Measurements from ENCODE around the gene NCKIPSD. TPM values are rescaled to one million over a fixed set of nuclear protein-coding genes. Genes with fewer than 3 reads are reported as not detected.

Gene NCKIPSD
- total RNA-seq, 1 donor: 23.3 TPM

- no peak for DNase-seq (ENCODE audit: low read depth)
- no peak overlapping the region for H3K4me3 ChIP-seq (ENCODE audit: low read depth, low read length)
- TF ChIP-seq, protein P1, sequence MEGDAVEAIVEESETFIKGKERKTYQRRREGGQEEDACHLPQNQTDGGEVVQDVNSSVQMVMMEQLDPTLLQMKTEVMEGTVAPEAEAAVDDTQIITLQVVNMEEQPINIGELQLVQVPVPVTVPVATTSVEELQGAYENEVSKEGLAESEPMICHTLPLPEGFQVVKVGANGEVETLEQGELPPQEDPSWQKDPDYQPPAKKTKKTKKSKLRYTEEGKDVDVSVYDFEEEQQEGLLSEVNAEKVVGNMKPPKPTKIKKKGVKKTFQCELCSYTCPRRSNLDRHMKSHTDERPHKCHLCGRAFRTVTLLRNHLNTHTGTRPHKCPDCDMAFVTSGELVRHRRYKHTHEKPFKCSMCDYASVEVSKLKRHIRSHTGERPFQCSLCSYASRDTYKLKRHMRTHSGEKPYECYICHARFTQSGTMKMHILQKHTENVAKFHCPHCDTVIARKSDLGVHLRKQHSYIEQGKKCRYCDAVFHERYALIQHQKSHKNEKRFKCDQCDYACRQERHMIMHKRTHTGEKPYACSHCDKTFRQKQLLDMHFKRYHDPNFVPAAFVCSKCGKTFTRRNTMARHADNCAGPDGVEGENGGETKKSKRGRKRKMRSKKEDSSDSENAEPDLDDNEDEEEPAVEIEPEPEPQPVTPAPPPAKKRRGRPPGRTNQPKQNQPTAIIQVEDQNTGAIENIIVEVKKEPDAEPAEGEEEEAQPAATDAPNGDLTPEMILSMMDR (IDR thresholded peaks at IDR 0.05; ENCODE audit: insufficient read depth, low read depth, low read length): no peak
These were observed 21.4 kb upstream of the NCKIPSD start for GRCh38 chr3:48707157-48707556.

GRCh38 chr3:48702320-48702920, 16.7 kb upstream of the NCKIPSD start:
- no peak for DNase-seq (ENCODE audit: low read depth)
- no peak overlapping the region for H3K4me3 ChIP-seq (ENCODE audit: low read depth, low read length)
- TF ChIP-seq, protein P1 (IDR thresholded peaks at IDR 0.05; ENCODE audit: insufficient read depth, low read depth, low read length): no peak

DNA sequence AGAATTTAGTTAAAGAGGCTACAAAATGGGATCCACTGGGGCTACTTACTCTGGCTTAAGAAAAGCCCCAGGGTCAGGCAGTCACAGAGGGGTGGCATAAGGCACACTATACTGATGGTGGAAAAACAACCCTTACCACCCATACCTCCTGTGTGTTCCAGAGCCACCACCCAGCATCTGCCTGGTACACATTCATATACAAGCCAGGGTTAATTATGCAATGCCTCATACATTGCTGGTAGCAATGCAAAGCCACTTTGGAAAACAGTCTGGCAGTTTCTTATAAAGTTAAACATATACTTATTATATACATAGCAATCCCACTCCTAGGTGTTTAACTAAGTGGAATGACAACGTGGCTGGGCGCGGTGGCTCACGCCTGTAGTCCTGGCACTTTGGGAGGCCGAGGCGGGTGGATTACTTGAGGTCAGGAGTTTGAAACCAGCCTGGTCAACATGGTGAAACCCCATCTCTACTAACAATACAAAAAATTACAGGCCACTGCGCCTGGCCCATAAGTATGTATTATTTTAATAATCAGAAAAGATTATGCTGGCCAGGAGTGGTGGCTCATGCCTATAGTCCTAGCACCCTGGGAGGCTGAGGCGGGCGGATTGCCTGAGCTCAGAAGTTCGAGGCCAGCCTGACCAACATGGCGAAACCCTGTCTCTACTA, 15.2 kb upstream of the NCKIPSD start:
- H3K4me3 ChIP-seq (ENCODE audit: low read depth, low read length): no peak overlapping the region
- TF ChIP-seq, protein P1 (IDR thresholded peaks at IDR 0.05; ENCODE audit: insufficient read depth, low read depth, low read length): no peak

DNA sequence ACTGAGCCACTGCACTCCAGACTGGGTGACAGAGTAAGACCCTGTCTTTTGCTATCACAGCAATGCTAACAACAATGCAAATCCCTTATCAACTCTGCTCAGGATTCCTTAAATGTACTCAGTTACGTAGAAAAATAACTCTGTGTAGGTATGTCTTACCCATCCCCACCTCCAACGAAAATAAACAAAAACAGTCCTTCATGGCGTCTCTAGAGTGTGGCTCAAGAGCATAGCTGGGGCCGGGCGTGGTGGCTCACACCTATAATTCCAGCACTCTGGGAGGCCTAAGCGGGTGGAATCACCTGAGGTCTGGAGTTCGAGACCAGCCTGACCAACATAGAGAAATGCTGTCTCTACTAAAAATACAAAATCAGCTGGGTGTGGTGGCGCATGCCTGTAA, 13.2 kb upstream of the NCKIPSD start:
- no peak overlapping the region for H3K4me3 ChIP-seq (ENCODE audit: low read depth, low read length)
- TF ChIP-seq, protein P1 (IDR thresholded peaks at IDR 0.05; ENCODE audit: insufficient read depth, low read depth, low read length): no peak
- DNase-seq (ENCODE audit: low read depth): no peak

More for the DNA sequence above, 15.2 kb upstream of the NCKIPSD start:
- DNase-seq (ENCODE audit: low read depth): no peak

DNA sequence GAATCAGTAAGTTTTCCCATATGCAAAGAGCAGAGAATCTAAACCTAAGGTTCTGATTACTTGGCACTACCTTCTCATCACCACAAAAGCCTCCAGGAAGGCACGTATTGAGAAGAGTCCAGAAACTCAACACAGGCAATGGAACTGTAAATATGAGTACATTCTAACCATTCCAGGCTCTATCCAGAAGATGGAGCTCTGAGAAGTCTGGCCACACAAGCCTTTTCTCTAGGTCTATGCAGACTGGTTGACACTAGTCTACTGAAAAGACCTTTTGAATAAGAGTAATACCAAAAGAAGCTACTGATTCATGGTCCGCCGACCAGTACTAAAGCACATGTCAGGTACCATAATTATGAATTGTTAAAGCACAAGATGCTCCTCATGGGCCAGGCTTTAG, 12.2 kb upstream of the NCKIPSD start:
- TF ChIP-seq, protein P1 (IDR thresholded peaks at IDR 0.05; ENCODE audit: insufficient read depth, low read depth, low read length): no peak
- H3K4me3 ChIP-seq (ENCODE audit: low read depth, low read length): no peak overlapping the region
- no peak for DNase-seq (ENCODE audit: low read depth)

DNA sequence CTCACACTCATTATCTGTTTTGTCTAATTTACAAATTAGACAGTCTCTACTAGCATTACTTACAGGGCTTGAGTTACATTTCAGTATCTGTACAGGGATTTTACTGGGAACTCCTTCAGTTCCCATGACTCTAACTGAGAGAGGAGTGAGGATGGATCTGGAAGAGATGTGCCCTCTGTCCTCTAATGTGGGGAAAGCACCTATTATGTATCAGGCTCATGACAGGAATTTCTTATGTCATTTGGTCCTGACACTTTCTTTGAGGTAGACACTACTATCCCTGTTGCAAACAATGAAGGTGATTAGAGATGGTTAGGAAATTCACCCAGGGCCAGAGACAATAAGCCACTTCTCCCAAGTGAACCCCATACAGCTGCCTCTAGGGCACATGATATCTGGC, 10.9 kb upstream of the NCKIPSD start:
- H3K4me3 ChIP-seq (ENCODE audit: low read depth, low read length): no peak overlapping the region
- TF ChIP-seq, protein P1 (IDR thresholded peaks at IDR 0.05; ENCODE audit: insufficient read depth, low read depth, low read length): no peak
- DNase-seq (ENCODE audit: low read depth): no peak

All from fibroblast of villous mesenchyme (primary cell).